Gastroesophageal sphincter (tissue), 4 donors: Measurements from ENCODE around the gene EIF4E2. TPM values are rescaled to one million over a fixed set of nuclear protein-coding genes. Genes with fewer than 3 reads are reported as not detected.

ENCODE experiments used
- ATAC-seq: fragments of 150-250 bp; one replicate; pipeline ENCODE4 v1.9.1; 2016; ENCODE audit warnings: mild to moderate bottlenecking, moderate library complexity
- H3K27ac ChIP-seq, 4 donors: fragments of 200-600 bp; sonication (generic) in 3 of 4; 1 replicate in 3 of 4; 2 replicates in 1 of 4; pipeline ENCODE4 v1.5.1; 2016 to 2019
- H3K27me3 ChIP-seq: fragments of 200-600 bp; sonication (generic); one replicate; pipeline ENCODE4 v1.5.1; 2019
- H3K36me3 ChIP-seq, 2 donors: fragments of 200-600 bp; sonication (generic); one replicate each; pipeline ENCODE4 v1.5.1; 2019; ENCODE audit warnings: control low read depth in 1 of 2
- H3K4me1 ChIP-seq, 3 donors: fragments of 200-600 bp; sonication (generic); 1 replicate in 2 of 3; 2 replicates in 1 of 3; pipeline ENCODE4 v1.5.1; 2016 to 2019; ENCODE audit warnings: control low read depth in 2 of 3
- H3K4me3 ChIP-seq, 2 donors: fragments of 200-600 bp; sonication (generic); one replicate each; pipeline ENCODE4 v1.5.1; 2019; ENCODE audit warnings: mild to moderate bottlenecking in 1 of 2, moderate library complexity in 1 of 2
- H3K9me3 ChIP-seq, 3 donors: fragments of 200-600 bp; sonication (generic); one replicate each; pipeline ENCODE4 v1.5.1; 2017 to 2019; ENCODE audit warnings: control low read depth in 2 of 3
- CTCF ChIP-seq, 4 experiments: fragments of 200-600 bp in 2 of 4; fragments of 450-650 bp in 2 of 4; sonication (generic) in 1 of 4; IDR thresholded peaks; one replicate each; pipeline ENCODE4 v1.5.1; 2017 to 2019; ENCODE audit warnings: antibody characterized with exemption in 4 of 4, mild to moderate bottlenecking in 2 of 4, moderate library complexity in 2 of 4
- EP300 ChIP-seq: sonication (generic); formaldehyde crosslinking; IDR thresholded peaks from one replicate; pipeline ENCODE4 v1.6.1; 2017; ENCODE audit warnings: antibody characterized with exemption, mild to moderate bottlenecking
- POLR2A ChIP-seq, 2 donors: fragments of 450-650 bp; IDR thresholded peaks; one replicate each; pipeline ENCODE4 v1.6.1; 2017; ENCODE audit warnings: antibody characterized with exemption in 2 of 2, mild to moderate bottlenecking in 2 of 2, moderate library complexity in 1 of 2
- POLR2AphosphoS5 ChIP-seq: sonication (generic); formaldehyde crosslinking; IDR thresholded peaks from one replicate; pipeline ENCODE4 v1.6.1; 2017; ENCODE audit warnings: antibody characterized with exemption
- WGBS, 2 donors: methylation state at CpG; one replicate each; pipeline ENCODE4 v1.1.5; 2018; ENCODE audit warnings: low coverage in 1 of 2; 5-methylcytosine and 5-hydroxymethylcytosine counted together
- total RNA-seq, 4 donors: library from RNA; depleted of rRNA; stranded (reverse); fragments of >200 nt; gene quantifications; one replicate each; pipeline ENCODE4 v1.1.0, GENCODE V29; 2016

The EIF4E2 gene
- total RNA-seq, 4 donors from 2014 or later: 41.6 to 61.6 (median 51.1) TPM

GRCh38 chr2:232576995-232577394 lies 26.5 kb downstream of the EIF4E2 start:
- TF ChIP-seq CTCF (IDR thresholded peaks at IDR 0.05) (no peak), EP300 (no peak), POLR2A (IDR thresholded peaks at IDR 0.05) (no peak), POLR2AphosphoS5 (peak; percentile 14)
- WGBS, 2 donors: 57 to 83% methylated on average over 2 of the region's 2 CpGs
- Histone ChIP-seq H3K36me3 (peaks cover 0 to 77% of the 10 kb centered on the region in 2 donors), H3K27me3 (no peaks in the 10 kb centered on the region), H3K4me3 (no peak overlapping the region), H3K4me1 (no peaks in the 10 kb centered on the region), H3K27ac (no peak overlapping the region), H3K9me3 (no peaks in the 10 kb centered on the region)
- ATAC-seq: no peak

- H3K4me3 ChIP-seq: no peak overlapping the region
- no peak for TF ChIP-seq EP300
- no peak for TF ChIP-seq CTCF (IDR thresholded peaks at IDR 0.05)
- TF ChIP-seq POLR2AphosphoS5: no peak
- no peak for TF ChIP-seq POLR2A (IDR thresholded peaks at IDR 0.05)
- H3K27me3 ChIP-seq: no peaks in the 10 kb centered on the region
- H3K36me3 ChIP-seq: peaks cover 0 to 78% of the 10 kb centered on the region in 2 donors
- H3K9me3 ChIP-seq: no peaks in the 10 kb centered on the region
- no peak for ATAC-seq
- H3K27ac ChIP-seq: no peak overlapping the region
- 89 to 95% methylated on average over 2 of the region's 2 CpGs for WGBS, 2 donors
- no peaks in the 10 kb centered on the region for H3K4me1 ChIP-seq
Measured at GRCh38 chr2:232577841-232578240, 27.4 kb downstream of the EIF4E2 start.

GRCh38 chr2:232578626-232579025 lies 28.1 kb downstream of the EIF4E2 start:
- ATAC-seq: no peak
- Histone ChIP-seq H3K4me3 (no peak overlapping the region), H3K27ac (no peak overlapping the region), H3K27me3 (no peaks in the 10 kb centered on the region), H3K9me3 (peaks cover 0 to 2% (median 0%) of the 10 kb centered on the region in 3 donors), H3K4me1 (no peaks in the 10 kb centered on the region), H3K36me3 (peaks cover 0 to 78% of the 10 kb centered on the region in 2 donors)
- WGBS, 2 donors: 94 to 100% methylated on average over 2 of the region's 2 CpGs
- TF ChIP-seq POLR2A (IDR thresholded peaks at IDR 0.05): no peak
- TF ChIP-seq CTCF (IDR thresholded peaks at IDR 0.05): no peak
- TF ChIP-seq POLR2AphosphoS5: no peak
- TF ChIP-seq EP300: no peak

GRCh38 chr2:232580648-232580981 lies 30.1 kb downstream of the EIF4E2 start:
- Histone ChIP-seq H3K27ac (no peak overlapping the region), H3K4me1 (no peaks in the 10 kb centered on the region), H3K4me3 (no peak overlapping the region), H3K27me3 (no peaks in the 10 kb centered on the region), H3K9me3 (peaks cover 0 to 11% (median 0%) of the 10 kb centered on the region in 3 donors), H3K36me3 (peaks cover 0 to 71% of the 10 kb centered on the region in 2 donors)
- TF ChIP-seq POLR2AphosphoS5: no peak
- WGBS, 2 donors: 93 to 100% methylated on average over 1 to 6 of the region's 6 CpGs
- no peak for ATAC-seq

- peaks cover 0 to 11% (median 0%) of the 10 kb centered on the region in 3 donors for H3K9me3 ChIP-seq
- no peak for TF ChIP-seq CTCF (IDR thresholded peaks at IDR 0.05)
- TF ChIP-seq EP300: no peak
- no peak for TF ChIP-seq POLR2AphosphoS5
- TF ChIP-seq POLR2A (IDR thresholded peaks at IDR 0.05): no peak
- ATAC-seq: no peak
- H3K27ac ChIP-seq: no peak overlapping the region
- peaks cover 0 to 68% of the 10 kb centered on the region in 2 donors for H3K36me3 ChIP-seq
- no peaks in the 10 kb centered on the region for H3K4me1 ChIP-seq
- H3K4me3 ChIP-seq: no peak overlapping the region
- no peaks in the 10 kb centered on the region for H3K27me3 ChIP-seq
Measured at GRCh38 chr2:232581725-232582124, 31.2 kb downstream of the EIF4E2 start.
